OCI-LY3 (cell line): Measurements from ENCODE around the gene SF3B5.
A peak's percentile ranks its signal among the peaks of the same experiment; 100 is the strongest.

Experiments
- H2AFZ ChIP-seq: fragments of 200-600, 300-600 bp; shearing (Covaris generic); 2 replicates; pipeline ENCODE4 v1.6.0; 2014; ENCODE audit warnings: antibody characterized with exemption, low read depth, low read length
- H3K27ac ChIP-seq: fragments of 200-600, 300-600 bp; sonication (generic); 2 replicates; pipeline ENCODE4 v1.5.1; 2014; ENCODE audit warnings: mild to moderate bottlenecking, low read length, moderate library complexity, mixed read lengths
- H3K27me3 ChIP-seq: fragments of 200-600, 300-600 bp; sonication (generic); 2 replicates; pipeline ENCODE4 v1.6.1; 2014; ENCODE audit warnings: low read depth, low read length, mixed read lengths
- H3K36me3 ChIP-seq: fragments of 200-600, 300-600 bp; sonication (generic); replicated peaks from 2 replicates; pipeline ENCODE3; 2014; ENCODE audit warnings: low read depth, low read length, mixed read lengths
- H3K4me1 ChIP-seq: fragments of 300-600, 200-600 bp; sonication (generic); 2 replicates; pipeline ENCODE4 v1.6.1; 2014; ENCODE audit warnings: low read length, mixed read lengths
- H3K4me2 ChIP-seq: fragments of 200-600, 300-600 bp; sonication (generic); 2 replicates; pipeline ENCODE4 v1.6.1; 2014; ENCODE audit warnings: low read length, mixed read lengths
- H3K4me3 ChIP-seq: fragments of 300-600, 200-600 bp; sonication (generic); 2 replicates; pipeline ENCODE4 v1.5.1; 2014; ENCODE audit warnings: antibody characterized with exemption, mild to moderate bottlenecking, low read length, moderate library complexity
- H3K79me2 ChIP-seq: fragments of 300-600, 200-600 bp; shearing (Covaris generic); 2 replicates; pipeline ENCODE4 v1.6.1; 2014; ENCODE audit warnings: mild to moderate bottlenecking, low read length, mixed read lengths
- H3K9ac ChIP-seq: fragments of 300-600, 200-600 bp; shearing (Covaris generic); 2 replicates; pipeline ENCODE4 v1.6.0; 2014; ENCODE audit warnings: mild to moderate bottlenecking, low read length, moderate library complexity
- H3K9me3 ChIP-seq: fragments of 200-600, 300-600 bp; shearing (Covaris generic); 2 replicates; pipeline ENCODE4 v1.6.1; 2014; ENCODE audit warnings: low read length, mixed read lengths; ENCODE audit not compliant: insufficient read depth
- H4K20me1 ChIP-seq: fragments of 200-600, 300-600 bp; sonication (generic); 2 replicates; pipeline ENCODE4 v1.6.1; 2016; ENCODE audit warnings: low read length, mixed read lengths; ENCODE audit not compliant: insufficient read depth
- CTCF ChIP-seq: fragments of 200-600, 300-600 bp; sonication (generic); IDR thresholded peaks from 2 replicates; pipeline ENCODE4 v1.5.1; 2014; ENCODE audit warnings: antibody characterized with exemption, low read length, low read depth
- EZH2phosphoT487 ChIP-seq: fragments of 200-600 bp; shearing (Covaris generic); IDR thresholded peaks from 2 replicates; pipeline ENCODE4 v1.6.1; 2018; ENCODE audit warnings: antibody characterized with exemption, mixed run types, low read depth

Gene SF3B5

GRCh38 chr6:144093658-144094057, 1.7 kb downstream of the SF3B5 start:
- 0 out of 2 replicates have a peak, but pooled peaks cover 7% of the 10 kb centered on the region for H4K20me1 ChIP-seq
- H3K27ac ChIP-seq: no peak overlapping the region
- H3K4me1 ChIP-seq: peaks cover 12% of the 10 kb centered on the region
- no peak overlapping the region for H2AFZ ChIP-seq
- no peaks in the 10 kb centered on the region for H3K27me3 ChIP-seq
- H3K9me3 ChIP-seq: no peaks in the 10 kb centered on the region
- H3K36me3 ChIP-seq: peaks cover 2% of the 10 kb centered on the region
- no peak overlapping the region for H3K9ac ChIP-seq
- no peak overlapping the region for H3K4me3 ChIP-seq
- peaks cover 26% of the 10 kb centered on the region for H3K79me2 ChIP-seq
- no peak for TF ChIP-seq CTCF
- no peak for TF ChIP-seq EZH2phosphoT487
- H3K4me2 ChIP-seq: no peak overlapping the region

GRCh38 chr6:144093236-144093635, 2.1 kb downstream of the SF3B5 start:
- H4K20me1 ChIP-seq: 0 out of 2 replicates have a peak, but pooled peaks cover 7% of the 10 kb centered on the region
- H2AFZ ChIP-seq: no peak overlapping the region
- H3K9me3 ChIP-seq: no peaks in the 10 kb centered on the region
- H3K27ac ChIP-seq: no peak overlapping the region
- H3K4me1 ChIP-seq: peaks cover 12% of the 10 kb centered on the region
- H3K4me2 ChIP-seq: no peak overlapping the region
- H3K79me2 ChIP-seq: peaks cover 26% of the 10 kb centered on the region
- no peaks in the 10 kb centered on the region for H3K27me3 ChIP-seq
- TF ChIP-seq CTCF: no peak
- no peak for TF ChIP-seq EZH2phosphoT487
- no peak overlapping the region for H3K4me3 ChIP-seq
- H3K36me3 ChIP-seq: peaks cover 2% of the 10 kb centered on the region
- H3K9ac ChIP-seq: no peak overlapping the region

- H3K4me2 ChIP-seq: peak overlapping the region; percentile 20; the same call in 1 of the 2 replicates
- peaks cover 26% of the 10 kb centered on the region for H3K79me2 ChIP-seq
- no peaks in the 10 kb centered on the region for H3K9me3 ChIP-seq
- no peak overlapping the region for H3K9ac ChIP-seq
- 0 out of 2 replicates have a peak, but pooled peaks cover 7% of the 10 kb centered on the region for H4K20me1 ChIP-seq
- TF ChIP-seq EZH2phosphoT487 (no peak), CTCF (peak; percentile 53)
- H3K4me3 ChIP-seq: no peak overlapping the region
- H3K36me3 ChIP-seq: peaks cover 2% of the 10 kb centered on the region
- H2AFZ ChIP-seq: no peak overlapping the region
- H3K27ac ChIP-seq: no peak overlapping the region
- no peaks in the 10 kb centered on the region for H3K27me3 ChIP-seq
- peaks cover 15% of the 10 kb centered on the region for H3K4me1 ChIP-seq
Observed at GRCh38 chr6:144090384-144090783, 5.0 kb downstream of the SF3B5 start.

GRCh38 chr6:144087789-144088426, 7.5 kb downstream of the SF3B5 start:
- Histone ChIP-seq H3K4me3 (no peak overlapping the region), H3K79me2 (peaks cover 1% of the 10 kb centered on the region; the same call in 1 of the 2 replicates), H3K9me3 (no peaks in the 10 kb centered on the region), H4K20me1 (no peaks in the 10 kb centered on the region), H3K4me1 (peaks cover 7% of the 10 kb centered on the region; the same call in 1 of the 2 replicates), H3K4me2 (no peak overlapping the region), H3K27ac (no peak overlapping the region), H3K27me3 (no peaks in the 10 kb centered on the region), H2AFZ (no peak overlapping the region), H3K36me3 (peaks cover 2% of the 10 kb centered on the region), H3K9ac (no peak overlapping the region)
- TF ChIP-seq CTCF (no peak), EZH2phosphoT487 (no peak)
